GM21360 (cell line): ENCODE data around the gene PAIP2.
"Not testable (repeated sequence)": the region's sequence is repeated elsewhere in the genome, so short reads cannot be mapped to it uniquely, and the experiment has no call there.

Source experiments
- ATAC-seq: cut with Tn5 transposase; IDR thresholded peaks from one replicate; pipeline ENCODE4 v1.9.1; 2021; ENCODE audit warnings: mild to moderate bottlenecking, moderate library complexity; ENCODE audit not compliant: unreplicated experiment

PAIP2 gene

GRCh38 chr5:139409116-139409515 lies 67.5 kb downstream of the PAIP2 start:
- ATAC-seq, result not testable (repeated sequence)

- no peak for ATAC-seq
Measured at GRCh38 chr5:139410121-139410992, 68.7 kb downstream of the PAIP2 start.

GRCh38 chr5:139410993-139411828 lies 69.6 kb downstream of the PAIP2 start:
- no peak for ATAC-seq

GRCh38 chr5:139413153-139413552 lies 71.5 kb downstream of the PAIP2 start:
- no peak for ATAC-seq

- ATAC-seq, result no peak
Measured at GRCh38 chr5:139413963-139414362, 72.3 kb downstream of the PAIP2 start.

- no peak for ATAC-seq
Measured at GRCh38 chr5:139414581-139415130, 73.0 kb downstream of the PAIP2 start.

GRCh38 chr5:139415221-139415861 lies 73.7 kb downstream of the PAIP2 start:
- no peak for ATAC-seq

- no peak for ATAC-seq
Measured at GRCh38 chr5:139415869-139416268, 74.2 kb downstream of the PAIP2 start.

- no peak for ATAC-seq
Measured at GRCh38 chr5:139416651-139417050, 75.0 kb downstream of the PAIP2 start.

- no peak for ATAC-seq
Measured at GRCh38 chr5:139417214-139417613, 75.6 kb downstream of the PAIP2 start.

GRCh38 chr5:139418793-139419192 lies 77.1 kb downstream of the PAIP2 start:
- ATAC-seq, result no peak
